IMR-90 (cell line): Measurements from ENCODE around the gene CD81. TPM values are rescaled to one million over a fixed set of nuclear protein-coding genes. Genes with fewer than 3 reads are reported as not detected.

Source experiments
- ATAC-seq: fragments of 200-7000 bp; cut with Tn5 transposase; 2 replicates; pipeline ENCODE4 v1.9.1; 2020; ENCODE audit warnings: low read depth, mild to moderate bottlenecking, moderate library complexity
- BruUV-seq: library from RNA; stranded (reverse); fragments of 400-500 nt; replicated peaks from 2 replicates; lab custom pipeline; 2021; lab: Mats Ljungman, UMichigan
- CTCF ChIA-PET: fragments of 300-600 bp; formaldehyde crosslinking; extraction: SDS; loops from one replicate; lab custom pipeline; 2021; ENCODE audit warnings: antibody characterized with exemption; lab: Yijun Ruan, JAX
- POLR2A ChIA-PET: fragments of 300-600 bp; sonication (Branson Sonifier 250); formaldehyde crosslinking; loops from one replicate; lab custom pipeline; 2022; ENCODE audit warnings: antibody characterized with exemption; ENCODE audit not compliant: unreplicated experiment; lab: Charles Lee
- DNase-seq: peaks from one replicate; pipeline ENCODE4 v3.0.0; 2013
- H2AFZ ChIP-seq: replicated peaks from 2 replicates; pipeline ENCODE3; 2013; ENCODE audit warnings: low read length, mild to moderate bottlenecking; ENCODE audit not compliant: poor library complexity
- H2AK5ac ChIP-seq: 2 replicates; pipeline ENCODE4 v1.6.1; 2013; ENCODE audit warnings: low read depth, low read length, inconsistent platforms
- H2AK9ac ChIP-seq: replicated peaks from 2 replicates; pipeline ENCODE3; 2013; ENCODE audit warnings: mild to moderate bottlenecking, low read depth, low read length, moderate library complexity; ENCODE audit not compliant: poor library complexity
- H2BK120ac ChIP-seq: 2 replicates; pipeline ENCODE4 v1.6.1; 2013; ENCODE audit warnings: low read depth, low read length, inconsistent platforms
- H2BK15ac ChIP-seq: 3 replicates; pipeline ENCODE4 v1.6.1; 2013; ENCODE audit warnings: low read depth, low read length, inconsistent platforms
- H2BK20ac ChIP-seq: 2 replicates; pipeline ENCODE4 v1.6.1; 2013; ENCODE audit warnings: low read depth, mild to moderate bottlenecking, inconsistent platforms, low read length, moderate library complexity
- H2BK5ac ChIP-seq: 2 replicates; pipeline ENCODE4 v1.6.1; 2013; ENCODE audit warnings: mild to moderate bottlenecking, low read depth, low read length, inconsistent platforms; ENCODE audit not compliant: poor library complexity, severe bottlenecking
- H3K14ac ChIP-seq: replicated peaks from 2 replicates; pipeline ENCODE4 v1.6.1; 2013; ENCODE audit warnings: low read depth, low read length, inconsistent platforms
- H3K18ac ChIP-seq: 2 replicates; pipeline ENCODE4 v1.6.1; 2013; ENCODE audit warnings: low read depth, low read length, control low read depth
- H3K23ac ChIP-seq: 2 replicates; pipeline ENCODE4 v1.6.1; 2013; ENCODE audit warnings: low read depth, low read length, inconsistent platforms
- H3K27ac ChIP-seq: 2 replicates; pipeline ENCODE4 v1.5.1; 2013; ENCODE audit warnings: mild to moderate bottlenecking, control low read depth, low read length; ENCODE audit not compliant: insufficient read depth
- H3K27me3 ChIP-seq: 2 replicates; pipeline ENCODE4 v1.6.1; 2013; ENCODE audit warnings: low read length; ENCODE audit not compliant: control insufficient read depth, insufficient read depth
- H3K36me3 ChIP-seq: 2 replicates; pipeline ENCODE4 v1.6.1; 2013; ENCODE audit warnings: low read length, mixed read lengths; ENCODE audit not compliant: control insufficient read depth, insufficient read depth
- H3K4ac ChIP-seq: 2 replicates; pipeline ENCODE4 v1.6.1; 2013; ENCODE audit warnings: low read depth, low read length, inconsistent platforms
- H3K4me1 ChIP-seq: 2 replicates; pipeline ENCODE4 v1.6.1; 2013; ENCODE audit warnings: low read length, mixed read lengths; ENCODE audit not compliant: control insufficient read depth, insufficient read depth
- H3K4me2 ChIP-seq: 2 replicates; pipeline ENCODE4 v1.6.1; 2013; ENCODE audit warnings: low read depth, mild to moderate bottlenecking, control low read depth, low read length, moderate library complexity
- H3K4me3 ChIP-seq: 2 replicates; pipeline ENCODE4 v1.5.1; 2013; ENCODE audit warnings: low read depth, mild to moderate bottlenecking, control low read depth, low read length, moderate library complexity; ENCODE audit not compliant: insufficient read depth
- H3K56ac ChIP-seq: 2 replicates; pipeline ENCODE4 v1.6.1; 2013; ENCODE audit warnings: low read length, inconsistent platforms; ENCODE audit not compliant: insufficient read depth; ENCODE audit errors: extremely low read depth
- H3K79me1 ChIP-seq, 2 experiments: 2 replicates each; pipeline ENCODE4 v1.6.1; 2013; ENCODE audit warnings: low read length in 2 of 2, inconsistent platforms in 1 of 2, low read depth in 1 of 2
- H3K9ac ChIP-seq: 2 replicates; pipeline ENCODE4 v1.6.1; 2013; ENCODE audit warnings: low read depth, low read length, control low read depth
- H3K9me1 ChIP-seq: 2 replicates; pipeline ENCODE4 v1.6.1; 2013; ENCODE audit warnings: low read length, inconsistent platforms; ENCODE audit not compliant: insufficient read depth
- H3K9me3 ChIP-seq: 2 replicates; pipeline ENCODE4 v1.6.1; 2013; ENCODE audit warnings: low read length; ENCODE audit not compliant: control insufficient read depth, insufficient read depth
- H4K20me1 ChIP-seq: 2 replicates; pipeline ENCODE4 v1.6.1; 2013; ENCODE audit warnings: low read length, inconsistent platforms; ENCODE audit not compliant: insufficient read depth
- H4K5ac ChIP-seq: 2 replicates; pipeline ENCODE4 v1.6.1; 2013; ENCODE audit warnings: mild to moderate bottlenecking, low read depth, low read length, control low read depth
- H4K8ac ChIP-seq, 2 experiments: 2 replicates each; pipeline ENCODE4 v1.6.1; 2013; ENCODE audit warnings: low read depth in 2 of 2, low read length in 2 of 2, control low read depth in 1 of 2, inconsistent platforms in 1 of 2
- H4K91ac ChIP-seq: 2 replicates; pipeline ENCODE4 v1.6.1; 2013; ENCODE audit warnings: low read depth, low read length, inconsistent platforms; ENCODE audit not compliant: insufficient read depth
- BHLHE40 ChIP-seq: fragments of 150-350 bp; IDR thresholded peaks from 2 replicates; pipeline ENCODE4 v1.6.1; 2016; ENCODE audit warnings: mild to moderate bottlenecking, low read depth, low read length
- CEBPB ChIP-seq: IDR thresholded peaks from 2 replicates; pipeline ENCODE4 v1.6.1; 2012; ENCODE audit warnings: low read depth, low read length, improper control_type of control experiment
- CHD1 ChIP-seq: IDR thresholded peaks from 2 replicates; pipeline ENCODE4 v1.6.1; 2012; ENCODE audit warnings: low read depth, low read length, improper control_type of control experiment
- CTCF ChIP-seq: conservative IDR thresholded peaks from 2 replicates; pipeline ENCODE4 v1.5.1; 2012; ENCODE audit warnings: mild to moderate bottlenecking, low read depth, low read length, improper control_type of control experiment
- FOS ChIP-seq: fragments of 150-350 bp; IDR thresholded peaks from 2 replicates; pipeline ENCODE4 v1.6.1; 2016; ENCODE audit warnings: low read depth, low read length
- MAFK ChIP-seq: IDR thresholded peaks from 2 replicates; pipeline ENCODE4 v1.6.1; 2012; ENCODE audit warnings: low read depth, low read length, improper control_type of control experiment
- MAZ ChIP-seq: IDR thresholded peaks from 2 replicates; pipeline ENCODE4 v1.6.1; 2012; ENCODE audit warnings: low read depth, mild to moderate bottlenecking, low read length, improper control_type of control experiment, moderate library complexity, borderline replicate concordance
- MXI1 ChIP-seq: IDR thresholded peaks from 2 replicates; pipeline ENCODE4 v1.6.1; 2012; ENCODE audit warnings: low read depth, mild to moderate bottlenecking, low read length, moderate library complexity, borderline replicate concordance
- NFE2L2 ChIP-seq: fragments of 150-350 bp; IDR thresholded peaks from 2 replicates; pipeline ENCODE4 v1.6.1; 2016; ENCODE audit warnings: low read depth, mild to moderate bottlenecking, low read length
- POLR2A ChIP-seq: IDR thresholded peaks from 2 replicates; pipeline ENCODE4 v1.6.1; 2012; ENCODE audit warnings: mild to moderate bottlenecking, low read depth, low read length
- RAD21 ChIP-seq: IDR thresholded peaks from 2 replicates; pipeline ENCODE4 v1.6.1; 2012; ENCODE audit warnings: low read length, improper control_type of control experiment
- RCOR1 ChIP-seq: IDR thresholded peaks from 2 replicates; pipeline ENCODE4 v1.6.1; 2012; ENCODE audit warnings: mild to moderate bottlenecking, low read length, improper control_type of control experiment; ENCODE audit not compliant: insufficient replicate concordance
- RFX5 ChIP-seq: IDR thresholded peaks from 2 replicates; pipeline ENCODE4 v1.8.0; 2012; ENCODE audit warnings: low read depth, mild to moderate bottlenecking, low read length, moderate library complexity
- SMC3 ChIP-seq: fragments of 150-350 bp; IDR thresholded peaks from 2 replicates; pipeline ENCODE4 v1.6.1; 2016; ENCODE audit warnings: low read depth, mild to moderate bottlenecking, antibody characterized with exemption, low read length, moderate library complexity
- USF2 ChIP-seq: fragments of 150-350 bp; IDR thresholded peaks from 2 replicates; pipeline ENCODE4 v1.6.1; 2017; ENCODE audit warnings: mild to moderate bottlenecking, antibody characterized with exemption, low read length, low read depth
- WGBS, 2 experiments: methylation state at CpG; one replicate each; pipeline versions ENCODE4 v1.1.5 to v1.1.7; 2013; ENCODE audit warnings: missing lambda C conversion rate in 2 of 2; ENCODE audit not compliant: insufficient read length in 1 of 2; ENCODE audit errors: extremely low coverage in 2 of 2; 5-methylcytosine and 5-hydroxymethylcytosine counted together
- dilution Hi-C: fragments of 300-500 bp; cut with HindIII; formaldehyde crosslinking; loops from one replicate; pipeline ENCODE4 v1.14.3; 2018; ENCODE audit warnings: low sequenced_read_pairs; ENCODE audit not compliant: unreplicated experiment
- in situ Hi-C: fragments of 300-500 bp; cut with MboI; formaldehyde crosslinking; loops from 3 replicates; pipeline ENCODE4 v1.14.3; 2019; ENCODE audit warnings: low sequenced_read_pairs, inconsistent platforms, mixed read lengths
- intact Hi-C: fragments of 100-400 bp; cut with micrococcal nuclease; formaldehyde crosslinking; loops from 2 replicates; pipeline ENCODE4 v1.10.0; 2022
- polyA plus RNA-seq, 3 experiments: library from polyadenylated mRNA; depleted of rRNA; stranded (reverse); fragments of >200 nt; gene quantifications; 2 replicates each; pipeline ENCODE4 v1.2.3, GENCODE V29; 2012; ENCODE audit warnings: low replicate concordance in 1 of 3
- total RNA-seq: library from RNA; depleted of rRNA; stranded (reverse); fragments of >200 nt; gene quantifications from 2 replicates; pipeline ENCODE4 v1.2.3, GENCODE V29; 2012

Gene CD81
- total and polyA plus RNA-seq, 2 of the 4 experiments (the other 2 are of a cell fraction), result 159 to 689 TPM

GRCh38 chr11:2413742-2414579, 36.9 kb downstream of the CD81 start:
- Histone ChIP-seq H3K27ac (no peak overlapping the region), H2AFZ (no peak overlapping the region), H3K27me3 (peaks cover 16% of the 10 kb centered on the region), H2BK20ac (no peak overlapping the region), H3K14ac (no peak overlapping the region), H4K91ac (no peak overlapping the region), H4K5ac (no peak overlapping the region), H3K9me3 (no peaks in the 10 kb centered on the region), H2AK5ac (no peak overlapping the region), H3K56ac (no peak overlapping the region), H3K4me3 (no peak overlapping the region), H3K4ac (no peak overlapping the region), H4K20me1 (no peaks in the 10 kb centered on the region), H3K36me3 (no peaks in the 10 kb centered on the region), H2BK5ac (no peak overlapping the region), H3K18ac (no peak overlapping the region), H2AK9ac (no peak overlapping the region), H3K9ac (no peak overlapping the region), H2BK15ac (no peak overlapping the region), H3K4me1 (no peaks in the 10 kb centered on the region), H2BK120ac (no peak overlapping the region), H3K4me2 (no peak overlapping the region), H3K79me1 (no peaks in the 10 kb centered on the region), H4K8ac (no peak overlapping the region), H3K23ac (no peak overlapping the region), H3K9me1 (no peaks in the 10 kb centered on the region)
- 69% methylated on average over 12 of the region's 43 CpGs; no CpG with 5 or more reads in 1 of the 2 experiments for whole genome bisulfite sequencing, 2 experiments
- intact Hi-C loops, result no loop called here
- no peak for DNase-seq
- no peak for ATAC-seq
- dilution Hi-C loops, result no loop called here
- in situ Hi-C loops, result no loop called here
- CTCF ChIA-PET, result interaction anchor here (0.6 to 1.6 kb wide), 2 partner anchors 109 to 1321 kb away, joined by 3 to 6 read pairs; no protein-coding TSS in a partner anchor
- TF ChIP-seq CEBPB (no peak), MAZ (no peak), POLR2A (no peak), CHD1 (no peak), RCOR1 (no peak), RAD21 (no peak), CTCF (no peak), NFE2L2 (no peak), BHLHE40 (no peak), MXI1 (no peak), SMC3 (no peak), USF2 (no peak), FOS (no peak), RFX5 (no peak), MAFK (no peak)
- BruUV-seq, result no TSS peak
- POLR2A ChIA-PET, result no interaction called here
